ENCODE results near the gene KLF3.
"Not testable (repeated sequence)": the region's sequence is repeated elsewhere in the genome, so short reads cannot be mapped to it uniquely, and the experiment has no call there.

KLF3 gene
- total RNA-seq, result 128 to 192 (median 161) reads per million in 4 donors

DNA sequence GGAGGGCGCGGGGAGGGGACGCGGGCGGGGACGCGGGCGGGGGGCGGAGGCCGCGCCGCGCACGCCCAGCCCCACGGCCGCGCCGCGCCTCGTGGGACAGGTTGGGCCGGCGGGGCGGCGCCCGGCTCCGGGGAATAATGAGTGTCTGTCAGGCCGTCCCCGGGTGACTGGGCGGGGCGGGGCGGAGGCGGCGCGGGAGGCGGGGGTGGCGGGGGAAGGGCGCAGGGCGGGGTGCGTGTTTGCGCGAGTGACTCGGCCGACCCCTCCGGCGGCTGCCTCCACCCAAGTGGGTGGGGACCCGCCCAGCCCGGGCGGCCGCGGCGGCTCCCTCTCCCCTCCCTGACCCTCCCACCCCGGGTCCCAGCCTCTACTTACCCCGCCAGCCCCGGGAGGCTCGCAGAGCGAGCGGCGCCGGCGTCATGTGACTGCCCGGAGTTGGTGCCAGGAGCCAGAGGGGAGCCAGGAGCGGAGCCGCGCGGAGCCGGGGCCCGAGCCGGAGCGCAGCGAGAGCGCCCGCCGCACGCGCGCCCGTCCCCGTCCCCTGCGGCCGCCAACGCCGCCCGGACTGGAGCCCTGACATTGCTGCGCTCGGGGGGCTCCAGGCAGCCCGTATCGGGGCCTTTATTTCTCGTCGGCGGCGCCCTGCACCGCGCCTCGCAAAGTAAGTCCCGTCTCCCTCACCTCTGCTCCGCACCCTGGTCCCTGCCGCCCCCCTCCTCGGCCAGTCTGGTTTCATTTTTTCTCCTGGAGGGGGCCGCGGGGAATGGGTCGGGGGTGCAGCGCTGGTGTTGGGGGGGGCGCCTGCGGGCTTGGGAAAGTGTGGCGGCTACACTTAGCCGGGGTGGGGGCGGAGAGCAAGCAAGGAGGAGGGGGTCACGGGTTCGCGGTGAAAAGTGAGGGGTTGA lies at the start of gene KLF3:
Gene KLF3, plus strand, starts transcription at position 399 of the 905 bp plus-strand sequence. CDS start 16,427 bp downstream, outside the sequence.
- peak; percentile 88 to 95 (median 91) for DNase-seq

- DNase-seq, result no peak
These were observed 49.8 kb upstream of the KLF3 start for GRCh38 chr4:38614231-38614630.

DNA sequence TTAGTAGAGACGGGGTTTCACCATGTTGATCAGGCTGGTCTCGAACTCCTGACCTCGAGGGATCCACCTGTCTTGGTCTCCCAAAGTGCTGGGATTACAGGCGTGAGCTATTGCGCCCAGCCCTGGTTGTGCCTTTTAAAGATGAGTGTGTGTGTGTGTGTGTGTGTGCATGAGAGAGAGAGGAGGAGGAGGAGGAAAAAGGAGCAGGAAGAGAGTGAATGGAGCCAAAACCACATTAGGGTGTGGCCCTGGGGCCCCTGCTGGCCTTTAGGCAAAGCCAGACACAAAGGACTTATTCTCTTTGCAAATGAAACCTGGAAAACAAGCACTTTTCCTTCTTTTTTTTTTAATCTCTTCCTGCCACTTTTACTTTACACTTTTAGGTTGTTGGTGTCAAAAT lies 48.2 kb upstream of the KLF3 start:
- no peak for DNase-seq

GRCh38 chr4:38618505-38618904 lies 45.5 kb upstream of the KLF3 start:
- peak in 1 of 5 donors; percentile 83 for DNase-seq

DNA sequence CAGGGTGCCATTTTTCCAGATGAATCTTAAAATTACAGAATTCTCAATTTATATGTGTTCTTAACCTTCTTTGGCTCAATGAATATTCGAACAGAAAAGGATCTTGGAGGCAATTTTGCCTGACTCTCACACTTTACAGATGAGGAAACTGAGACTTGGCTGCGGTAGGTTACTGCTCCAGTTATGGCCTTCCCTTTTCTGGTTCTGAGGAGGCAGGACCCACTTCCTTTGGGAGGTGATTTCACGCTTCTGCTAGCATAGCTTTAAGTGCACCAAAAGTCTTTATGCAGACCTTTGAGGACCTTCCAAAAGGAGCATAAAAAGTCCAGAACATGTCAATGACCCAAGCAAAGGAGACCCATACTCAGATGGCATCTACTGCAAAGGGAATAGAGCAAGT lies 44.7 kb upstream of the KLF3 start:
- no peak for DNase-seq

DNA sequence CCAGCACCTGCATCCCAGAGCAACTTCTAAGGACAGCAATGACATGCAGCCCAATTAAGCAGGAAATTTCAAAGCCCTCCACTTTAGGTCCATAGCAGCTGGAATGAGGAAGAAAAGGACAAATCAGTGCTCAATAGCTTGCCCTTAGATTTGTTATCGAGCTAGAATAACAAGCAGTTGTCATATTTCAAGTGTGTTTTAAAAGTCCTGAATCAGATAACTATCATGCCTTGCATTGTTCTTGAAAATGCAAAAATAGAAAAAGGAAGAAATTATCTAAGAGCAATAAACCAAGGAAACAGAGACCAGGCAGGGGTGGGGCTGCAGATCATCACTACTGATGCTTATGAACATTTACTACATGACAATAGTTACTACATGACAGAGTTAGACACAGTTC lies 43.9 kb upstream of the KLF3 start:
- no peak for DNase-seq

DNA sequence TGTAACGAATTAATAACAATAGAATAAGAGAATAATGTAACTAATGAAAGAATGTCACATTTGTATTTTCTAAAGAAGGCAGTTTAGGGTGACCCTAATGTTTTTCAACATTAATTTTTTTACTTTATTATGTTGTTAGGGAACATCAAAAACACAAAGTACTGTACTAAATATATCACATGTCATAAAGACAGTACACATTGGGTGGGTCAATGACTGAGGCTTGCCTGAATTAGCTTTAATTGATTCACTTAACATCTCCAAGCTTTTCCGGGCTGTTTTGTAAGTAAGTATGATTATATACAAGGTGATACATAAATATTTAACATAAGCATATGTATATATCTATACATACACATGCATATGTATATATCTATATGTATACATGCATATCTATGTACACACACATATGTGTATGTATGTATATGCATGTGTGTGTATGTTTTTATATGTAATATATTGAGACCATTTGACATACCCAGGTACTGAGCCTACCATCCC lies 43.4 kb upstream of the KLF3 start:
- DNase-seq, result no peak

GRCh38 chr4:38621028-38621684 lies 42.8 kb upstream of the KLF3 start:
- peak in 1 of 5 donors; percentile 79 for DNase-seq

DNA sequence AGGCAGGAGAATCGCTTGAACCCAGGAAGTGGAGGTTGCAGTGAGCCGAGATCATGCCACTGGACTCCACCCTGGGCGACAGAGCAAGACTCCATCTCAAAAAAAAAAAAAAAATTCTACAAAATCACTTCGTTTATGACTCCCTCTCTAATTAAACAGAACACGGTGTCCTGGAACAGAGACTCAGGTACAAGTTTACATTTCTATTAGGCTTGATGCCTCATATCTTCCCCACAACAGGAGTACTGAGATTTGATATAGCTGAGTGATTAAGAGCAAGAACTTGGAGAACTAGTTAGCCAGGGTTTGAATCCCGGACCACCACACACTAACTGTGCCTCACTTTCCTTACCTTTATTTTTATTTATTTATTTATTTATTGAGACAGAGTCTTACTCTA lies 42.2 kb upstream of the KLF3 start:
- no peak for DNase-seq

- DNase-seq, result not testable (repeated sequence)
These were observed 41.7 kb upstream of the KLF3 start for GRCh38 chr4:38622340-38622739.

DNA sequence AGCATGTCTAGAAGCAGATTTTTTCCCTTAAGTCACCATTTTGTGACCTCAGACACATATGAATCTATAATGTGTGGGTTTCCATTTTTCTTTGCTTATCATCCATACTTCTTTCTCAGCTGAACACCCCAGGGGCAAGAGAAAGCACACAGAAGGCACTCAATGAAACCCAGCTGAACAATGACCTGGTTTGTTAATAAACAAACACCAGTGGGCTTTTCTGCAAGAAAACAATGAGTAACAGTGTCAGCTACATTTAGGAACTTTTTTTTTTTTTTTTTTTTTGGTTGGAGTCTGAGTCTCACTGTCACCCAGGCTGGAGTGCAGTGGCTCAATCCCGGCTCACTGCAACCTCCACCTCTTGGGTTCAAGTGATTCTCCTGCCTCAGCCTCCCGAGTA lies 40.7 kb upstream of the KLF3 start:
- no peak for DNase-seq

- no peak for DNase-seq
These were observed 39.7 kb upstream of the KLF3 start for GRCh38 chr4:38624311-38624710.

DNA sequence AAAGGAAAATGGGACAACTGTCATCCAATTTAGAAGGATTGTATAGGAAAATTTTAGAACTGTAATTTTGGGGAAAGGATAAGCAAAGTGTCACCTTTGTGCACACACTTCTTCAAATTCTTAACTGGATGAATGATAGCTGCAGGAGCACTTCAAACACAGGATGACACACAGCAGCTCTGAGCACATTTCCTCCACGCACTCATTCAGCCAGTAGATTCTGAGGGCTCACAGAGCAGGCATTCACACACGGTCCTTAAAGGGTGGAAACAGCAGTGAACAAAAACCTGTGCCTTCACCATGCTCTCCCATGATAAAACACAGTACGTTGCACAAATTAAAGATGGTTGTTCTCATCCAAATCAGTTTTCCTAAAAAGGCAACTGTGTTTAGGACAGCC lies 38.5 kb upstream of the KLF3 start:
- DNase-seq, result peak in 1 of 5 donors; percentile 33

DNA sequence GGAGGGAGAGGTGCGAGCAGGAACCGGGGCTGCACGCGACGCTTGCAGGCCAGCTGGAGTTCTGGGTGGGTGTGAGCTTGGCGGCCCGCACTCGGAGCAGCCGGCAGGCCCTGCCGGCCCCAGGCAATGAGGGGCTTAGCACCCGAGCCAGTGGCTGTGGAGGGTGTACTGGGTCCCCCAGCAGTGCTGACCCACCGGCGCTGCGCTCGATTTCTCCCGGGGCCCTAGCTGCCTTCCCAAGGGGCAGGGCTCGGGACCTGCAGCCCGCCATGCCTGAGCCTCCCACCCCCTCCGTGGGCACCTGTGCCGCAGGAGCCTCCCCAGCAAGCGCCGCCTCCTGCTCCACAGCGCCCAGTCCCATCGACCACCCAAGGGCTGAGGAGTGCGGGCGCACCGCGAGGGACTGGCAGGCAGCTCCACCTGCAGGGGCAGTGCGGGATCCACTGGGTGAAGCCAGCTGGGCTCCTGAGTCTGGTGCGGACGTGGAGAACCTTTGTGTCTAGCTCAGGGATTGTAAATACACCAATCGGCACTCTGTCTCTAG lies 37.0 kb upstream of the KLF3 start:
- not testable (repeated sequence) for DNase-seq

GRCh38 chr4:38630519-38630918 lies 33.5 kb upstream of the KLF3 start:
- DNase-seq, result no peak

DNA sequence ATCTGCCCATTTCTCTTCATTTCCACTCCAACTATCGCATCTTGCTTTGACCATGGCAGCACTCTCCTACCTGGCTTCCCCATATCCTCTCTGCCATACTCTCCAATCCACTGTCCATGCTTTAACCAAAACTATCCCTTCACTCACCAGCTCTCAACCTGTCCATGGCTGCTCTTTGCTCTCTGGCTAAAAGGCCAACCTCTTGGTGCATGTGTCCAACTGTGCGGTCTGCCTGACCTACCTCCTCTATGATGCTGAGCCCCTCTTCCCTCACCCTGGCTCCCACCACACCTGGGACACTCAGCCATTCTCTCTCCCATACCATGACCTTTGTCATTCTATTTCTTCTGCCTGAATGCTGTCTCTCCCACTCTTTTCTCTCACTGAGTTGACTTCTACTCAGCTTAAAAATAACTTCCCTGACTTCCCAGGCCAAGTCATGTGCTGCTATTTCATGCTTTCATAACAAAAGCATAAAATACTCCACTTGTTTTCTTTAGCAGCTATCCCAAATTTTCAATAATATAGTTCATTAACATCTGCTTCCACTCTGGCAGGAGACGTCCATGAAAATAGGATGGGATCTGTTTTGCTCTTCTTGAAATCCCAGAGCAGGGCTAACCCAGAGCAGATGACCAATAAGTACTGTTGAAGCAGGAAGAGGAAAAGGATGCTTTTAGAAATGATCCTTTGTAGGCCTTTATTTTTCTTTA lies 29.8 kb upstream of the KLF3 start:
- DNase-seq, result no peak

DNA sequence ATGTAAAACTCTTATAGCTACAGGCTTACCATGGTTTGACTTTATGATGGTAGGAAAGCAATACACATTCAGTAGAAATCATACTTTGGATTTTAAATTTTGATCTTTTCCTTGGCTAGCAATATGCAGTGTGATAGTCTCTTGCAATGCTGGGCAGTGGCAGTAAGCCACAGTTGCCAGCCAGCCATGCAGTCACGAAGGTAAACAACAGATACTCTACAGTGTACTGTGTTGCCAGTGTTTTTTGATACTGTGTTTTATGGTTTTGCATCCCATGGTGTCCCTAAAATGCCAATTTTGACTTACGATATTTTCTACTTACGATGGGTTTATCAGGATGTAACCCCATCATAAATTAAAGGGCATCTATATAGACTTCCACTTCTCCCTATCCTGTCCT lies 24.8 kb upstream of the KLF3 start:
- DNase-seq, result no peak

- no peak for DNase-seq
These were observed 22.2 kb upstream of the KLF3 start for GRCh38 chr4:38641811-38642210.

- no peak for DNase-seq
These were observed 19.8 kb upstream of the KLF3 start for GRCh38 chr4:38644201-38644600.

GRCh38 chr4:38647101-38647819 lies 16.7 kb upstream of the KLF3 start:
- DNase-seq, result no peak

DNA sequence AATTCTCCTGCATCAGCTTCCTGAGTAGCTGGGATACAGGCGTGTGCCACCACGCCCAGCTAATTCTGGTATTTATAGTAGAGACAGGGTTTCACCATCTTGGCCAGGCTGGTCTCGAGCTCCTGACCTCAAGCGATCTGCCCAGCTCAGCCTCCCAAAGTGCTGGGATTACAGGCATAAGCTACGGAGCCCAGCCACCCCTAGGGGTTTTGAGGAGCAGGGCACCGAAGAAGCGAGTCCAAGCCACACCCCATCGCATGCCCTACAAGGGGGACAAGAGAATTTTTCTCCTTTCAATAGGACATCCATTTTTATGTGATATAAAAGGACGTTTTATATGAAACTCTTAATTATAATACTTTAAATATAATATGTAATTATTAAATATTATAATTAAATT lies 13.9 kb upstream of the KLF3 start:
- no peak for DNase-seq

GRCh38 chr4:38654273-38654672 lies 9.7 kb upstream of the KLF3 start:
- peak in 3 of 5 donors; percentile 23 to 52 (median 44) for DNase-seq
